T47D (cell line): ENCODE results near the gene BMPER.
A peak's percentile ranks its signal among the peaks of the same experiment; 100 is the strongest.

Experiments used
- DNase-seq, 2 experiments: peaks; one replicate each; pipeline versions ENCODE4 v3.0.0 to v3.0.0-alpha.2; 2011 to 2012; ENCODE audit warnings: low read depth in 1 of 2, low spot score in 1 of 2
- JUND ChIP-seq: IDR thresholded peaks from 2 replicates; pipeline ENCODE4 v1.6.1; 2012; ENCODE audit warnings: low read depth
- in situ Hi-C: cut with HindIII; loops from 2 replicates; pipeline ENCODE4 v1.10.0; 2016; ENCODE audit warnings: low sequenced_read_pairs, low pct_unique_long_range_greater_than_20kb

The BMPER gene

DNA sequence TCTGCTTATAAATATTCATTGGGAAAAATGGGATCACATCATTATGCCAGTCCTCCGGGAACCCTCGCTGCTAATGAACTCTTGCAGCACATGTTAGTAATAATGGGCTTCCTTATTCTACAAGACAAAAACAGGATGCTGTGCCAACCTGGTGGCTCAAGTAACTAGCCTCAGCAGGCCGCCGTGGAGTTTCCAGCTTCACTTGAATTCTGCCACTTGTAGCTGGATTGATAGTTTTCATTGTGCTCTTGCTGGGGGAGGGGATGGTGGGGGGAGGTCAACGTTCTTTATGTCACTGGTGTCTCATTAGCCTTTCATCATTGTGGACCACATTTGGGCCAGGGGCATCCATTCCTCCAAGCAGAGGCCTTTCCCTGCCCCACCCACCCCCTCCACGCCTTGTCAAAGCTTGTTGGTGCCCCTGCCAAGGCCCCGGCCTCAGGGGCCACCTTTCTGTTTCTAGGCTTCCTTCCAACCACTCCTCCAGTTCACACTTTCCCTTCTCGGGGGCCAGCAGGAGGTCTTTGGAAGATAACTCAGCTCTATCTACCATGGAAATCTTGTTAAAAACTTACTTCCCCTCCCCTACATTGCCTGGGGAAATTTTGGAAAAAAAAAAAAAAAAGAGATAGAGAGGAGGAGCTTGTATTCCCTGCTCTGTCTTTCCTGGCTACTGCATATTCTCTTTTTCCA, 153.9 kb downstream of the BMPER start:
- in situ Hi-C loops: no loop called here
- TF ChIP-seq JUND: no peak; the same call in 1 of the 2 replicates
- peak in 1 of 2 experiments; percentile 67 for DNase-seq

DNA sequence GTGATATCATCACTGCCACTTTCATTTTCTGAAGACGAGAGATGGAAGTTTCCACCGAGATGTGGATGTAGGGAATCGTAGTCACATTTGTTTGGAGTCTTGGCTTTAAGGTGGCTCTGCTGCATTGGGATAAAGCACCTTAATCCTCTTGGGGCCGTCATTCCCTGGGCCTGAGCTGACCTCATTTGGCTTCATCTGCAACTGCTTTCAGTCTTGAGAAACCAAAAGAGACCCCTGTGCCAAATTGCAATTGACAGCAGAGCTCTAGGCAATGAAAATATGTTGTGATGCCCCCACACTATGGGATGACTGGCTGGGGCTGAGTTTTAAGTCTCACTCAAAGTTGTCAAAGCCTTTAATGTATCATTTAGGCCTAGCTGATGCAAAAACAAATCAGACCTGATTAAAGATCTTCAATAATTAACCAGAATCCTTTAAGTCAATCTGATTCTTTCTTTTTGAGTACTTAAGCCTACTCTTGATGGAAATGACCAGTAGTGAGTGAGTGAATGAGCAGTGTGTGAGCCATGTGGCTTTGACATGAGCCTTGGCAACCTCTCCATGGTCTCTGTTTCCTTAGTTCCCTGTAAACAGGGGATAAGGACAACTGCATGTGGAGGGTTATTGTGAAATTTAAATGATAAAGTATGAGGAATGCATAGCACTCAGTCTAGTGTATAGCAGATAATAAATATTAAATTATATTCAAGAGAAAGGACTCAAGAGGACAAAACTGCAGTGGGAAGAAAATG, 155.0 kb downstream of the BMPER start:
- in situ Hi-C loops: no loop called here
- DNase-seq: no peak
- TF ChIP-seq JUND: no peak

DNA sequence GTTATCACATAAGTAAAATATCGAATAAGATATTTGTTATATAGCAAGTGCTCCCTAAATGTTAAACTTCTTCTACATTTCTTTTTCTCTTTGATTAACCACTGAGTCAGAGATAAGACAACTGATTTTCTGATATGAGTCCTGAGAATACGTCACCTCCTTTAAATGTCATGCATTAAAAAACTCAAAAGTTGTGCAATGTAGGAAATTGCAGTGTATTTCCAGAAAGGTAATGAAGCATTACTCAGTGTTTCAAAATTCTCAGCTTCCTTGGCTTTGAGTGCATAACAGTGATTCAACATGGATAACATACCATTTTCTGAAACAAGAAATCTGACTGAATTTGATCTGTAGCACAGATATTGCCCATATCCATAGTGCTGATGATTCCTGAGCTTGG, 155.8 kb downstream of the BMPER start:
- TF ChIP-seq JUND: no peak
- no peak for DNase-seq
- in situ Hi-C loops: no loop called here

DNA sequence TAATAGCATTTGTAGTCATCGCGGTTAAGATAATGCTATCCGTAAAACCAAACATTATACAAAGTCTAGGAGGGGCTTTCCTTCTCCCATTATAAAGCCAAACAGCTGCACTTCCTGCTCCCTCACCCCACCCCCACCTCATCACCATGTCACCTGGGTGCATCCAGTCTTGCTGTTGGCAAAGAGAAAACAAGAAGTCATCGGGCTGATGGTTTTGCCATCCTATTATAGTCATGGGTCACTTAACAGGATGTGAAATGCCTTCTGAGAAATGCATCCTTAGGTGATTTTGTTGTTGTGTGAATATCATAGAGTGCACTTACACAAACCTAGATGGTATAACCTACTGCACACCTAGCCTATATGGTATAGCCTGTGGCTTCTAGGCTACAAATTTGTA, 157.0 kb downstream of the BMPER start:
- DNase-seq: no peak
- in situ Hi-C loops: no loop called here
- TF ChIP-seq JUND: no peak

DNA sequence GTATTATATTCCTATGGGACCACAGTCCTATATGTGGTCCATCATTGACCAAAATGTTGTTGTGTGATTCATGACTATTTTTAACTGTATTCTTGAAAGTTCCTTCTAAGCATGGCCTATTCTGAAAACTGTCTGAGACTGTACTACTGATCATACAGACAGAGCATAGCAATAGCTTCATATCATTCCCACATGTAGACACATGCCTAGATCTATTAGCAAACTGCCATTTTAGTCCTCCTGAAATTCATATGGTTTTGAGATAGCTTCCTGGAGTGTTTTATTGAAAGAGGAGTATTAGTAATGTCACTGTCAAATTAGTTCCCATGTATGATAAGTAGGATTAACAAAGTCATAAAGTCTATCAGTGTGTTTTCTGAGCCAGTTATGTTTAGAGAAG, 157.5 kb downstream of the BMPER start:
- no peak for DNase-seq
- in situ Hi-C loops: no loop called here
- TF ChIP-seq JUND: no peak

DNA sequence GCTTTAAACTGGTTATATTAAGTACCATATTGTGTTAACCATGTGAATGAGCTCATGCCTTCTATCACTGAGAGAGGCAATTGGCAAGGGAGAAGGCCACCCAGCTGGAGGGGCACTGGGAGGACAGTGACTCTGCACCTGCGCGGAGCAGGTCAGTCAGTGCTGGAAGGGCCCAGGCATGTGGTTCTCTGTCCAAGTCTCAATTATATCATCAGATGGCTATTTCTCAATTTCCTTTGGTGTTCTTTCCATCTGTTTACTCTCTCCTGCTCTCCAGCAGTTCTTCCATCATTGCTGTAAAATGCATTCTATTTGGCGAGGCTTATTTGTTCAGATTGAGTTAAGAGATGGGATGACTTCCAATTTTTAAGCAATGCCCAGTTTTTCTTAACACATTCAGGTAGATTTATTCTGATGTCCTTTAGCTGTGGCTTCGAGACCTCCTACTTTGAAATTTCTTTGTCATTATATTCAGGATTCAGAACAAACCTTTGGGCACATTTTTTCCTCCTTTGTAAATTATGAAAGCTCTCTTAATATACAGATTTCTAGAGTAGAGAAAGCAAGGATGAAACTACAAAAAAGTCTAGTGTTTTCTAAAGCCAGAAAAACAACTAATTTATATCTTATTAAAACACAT, 159.3 kb downstream of the BMPER start:
- DNase-seq: peak in 1 of 2 experiments; percentile 99
- in situ Hi-C loops: no loop called here
- peak; percentile 100 for TF ChIP-seq JUND

DNA sequence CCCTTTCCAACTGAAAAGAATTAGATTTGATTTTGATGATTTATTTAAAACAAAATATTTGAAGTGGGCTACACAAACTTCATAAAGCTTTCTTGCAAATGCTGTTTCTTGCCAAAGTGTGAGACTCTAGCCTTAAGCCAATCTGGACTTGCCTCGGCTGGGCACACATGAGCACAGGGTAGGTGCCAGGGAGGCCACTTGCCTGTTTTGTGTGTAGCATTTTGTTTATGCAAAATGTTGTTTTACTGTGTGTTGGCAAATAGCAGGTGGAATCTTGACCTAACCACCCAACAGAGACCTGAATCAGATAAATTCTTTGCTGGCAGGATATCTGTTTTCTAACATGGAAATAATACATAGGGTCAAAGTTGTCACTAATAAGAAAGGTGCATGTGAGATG, 161.1 kb downstream of the BMPER start:
- peak; percentile 84; the same call in 1 of the 2 replicates for TF ChIP-seq JUND
- in situ Hi-C loops: no loop called here
- DNase-seq: peak in 1 of 2 experiments; percentile 97

DNA sequence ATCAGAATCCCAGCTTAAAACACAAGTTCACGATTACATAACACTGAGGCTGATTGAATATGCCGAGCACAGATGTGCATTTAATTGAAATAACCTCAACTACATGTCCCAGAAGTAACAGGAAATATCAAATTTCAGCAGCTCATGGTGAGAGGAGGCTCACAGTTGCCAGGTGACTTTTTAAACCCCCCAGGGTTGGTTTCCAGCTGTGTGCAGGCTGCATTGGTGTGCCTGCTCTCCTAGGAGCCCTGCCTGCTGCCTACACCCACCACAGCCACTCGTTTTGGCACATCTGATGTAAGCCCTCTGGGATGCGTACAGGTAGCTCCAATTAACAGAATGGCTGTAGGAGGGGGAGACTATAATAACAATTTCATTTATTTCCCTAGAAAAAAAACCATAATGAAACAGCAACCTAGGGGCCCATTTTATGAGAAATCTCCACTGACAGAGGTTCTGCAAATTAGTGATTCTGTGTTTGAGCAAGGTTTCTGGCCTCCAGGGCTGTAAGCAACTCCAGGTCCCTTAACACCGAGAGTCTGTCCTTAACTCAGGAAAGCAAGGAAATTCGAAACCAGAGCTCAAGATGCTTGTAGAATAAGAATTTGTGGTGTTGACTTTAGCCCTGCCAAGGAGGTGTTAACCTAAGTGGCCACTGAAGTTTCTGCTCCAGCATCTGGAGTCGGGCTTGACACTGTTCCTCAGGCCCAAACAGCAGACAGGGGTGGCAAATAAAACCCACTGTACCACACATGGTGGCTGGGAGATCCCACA, 161.9 kb downstream of the BMPER start:
- in situ Hi-C loops: no loop called here
- peak in 1 of 2 experiments; percentile 93 for DNase-seq
- no peak for TF ChIP-seq JUND

DNA sequence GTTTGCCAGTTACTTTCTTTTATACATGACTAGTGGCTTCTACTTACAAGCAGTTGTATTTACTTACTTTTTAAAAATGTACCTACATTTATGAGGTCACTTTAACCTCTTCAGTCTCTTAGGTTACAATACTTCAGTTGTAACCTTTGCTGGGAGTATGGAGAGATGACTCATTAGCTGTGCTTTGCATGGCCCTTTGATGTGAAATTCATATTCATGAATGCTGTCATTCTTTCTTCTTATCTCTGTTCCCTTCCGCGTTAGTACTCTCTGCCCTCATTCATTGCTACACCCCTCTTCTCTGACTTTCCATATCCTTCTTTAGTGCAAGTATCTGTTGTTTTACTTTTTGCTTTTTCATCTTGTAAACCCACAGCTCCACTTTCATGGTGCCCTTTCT, 164.3 kb downstream of the BMPER start:
- TF ChIP-seq JUND: peak; percentile 74; the same call in 1 of the 2 replicates

DNA sequence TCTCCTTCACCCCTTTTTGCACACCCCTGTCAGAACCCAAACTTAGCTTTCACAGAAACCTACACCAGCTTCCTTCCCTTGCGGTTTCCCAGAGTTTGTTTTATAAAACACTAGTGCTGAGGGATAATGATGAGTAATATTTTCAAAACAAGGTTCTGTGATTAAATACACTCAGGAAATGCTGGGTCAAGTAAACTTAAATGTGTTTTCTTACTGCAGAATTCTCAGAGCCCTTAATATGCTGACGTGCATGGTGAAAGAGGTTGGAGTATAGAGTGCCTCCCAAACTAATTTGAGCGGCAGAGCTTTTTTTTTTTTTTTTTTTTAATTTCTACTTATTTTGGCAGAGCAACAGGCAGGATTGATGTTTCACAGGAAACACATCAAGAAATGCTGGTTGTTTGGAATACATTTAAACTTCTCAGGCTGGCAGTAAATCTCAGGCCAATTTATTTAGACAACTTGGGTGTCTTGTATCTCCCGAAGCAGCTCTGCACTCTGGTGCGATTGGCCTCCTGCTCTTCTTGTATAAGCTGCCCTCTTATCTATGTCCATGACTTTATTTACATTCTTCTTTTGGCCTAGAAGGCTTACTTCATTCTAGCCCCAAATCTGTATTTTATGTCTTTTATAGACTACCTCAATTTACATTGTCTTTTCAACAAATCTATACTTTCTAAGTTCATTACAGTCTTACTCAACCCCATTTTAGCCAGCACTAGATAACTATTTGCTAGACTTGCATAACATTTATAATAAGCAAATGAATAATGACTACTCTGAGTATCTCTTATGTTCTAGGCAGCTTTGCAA, 165.4 kb downstream of the BMPER start:
- DNase-seq: peak in 1 of 2 experiments; percentile 75
- in situ Hi-C loops: no loop called here
- TF ChIP-seq JUND: no peak

More for the DNA sequence above, 164.3 kb downstream of the BMPER start:
- in situ Hi-C loops: no loop called here
- DNase-seq: peak in 1 of 2 experiments; percentile 82

DNA sequence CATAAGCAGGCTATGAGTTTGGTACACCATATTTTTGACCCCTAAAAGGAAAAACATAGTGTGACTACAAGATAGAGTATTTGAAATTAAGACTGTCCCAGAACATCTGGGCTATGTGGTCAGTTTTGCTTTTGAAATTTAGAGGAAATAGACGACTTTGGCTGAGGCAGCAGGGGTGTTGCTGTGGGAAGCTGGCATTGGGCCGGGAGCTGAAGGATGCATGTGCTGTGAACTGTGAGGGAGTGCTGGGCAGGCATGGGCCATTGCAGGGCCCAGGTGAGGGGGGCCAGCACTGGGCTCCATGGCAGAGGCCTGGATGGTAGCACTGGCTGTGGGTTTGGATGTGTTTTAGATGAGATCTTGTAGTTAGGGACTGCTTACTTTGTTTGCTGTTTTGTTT, 168.3 kb downstream of the BMPER start:
- no peak for TF ChIP-seq JUND
- no peak for DNase-seq
- in situ Hi-C loops: no loop called here
